ENCODE data around the gene TMEM95.

The TMEM95 gene

DNA sequence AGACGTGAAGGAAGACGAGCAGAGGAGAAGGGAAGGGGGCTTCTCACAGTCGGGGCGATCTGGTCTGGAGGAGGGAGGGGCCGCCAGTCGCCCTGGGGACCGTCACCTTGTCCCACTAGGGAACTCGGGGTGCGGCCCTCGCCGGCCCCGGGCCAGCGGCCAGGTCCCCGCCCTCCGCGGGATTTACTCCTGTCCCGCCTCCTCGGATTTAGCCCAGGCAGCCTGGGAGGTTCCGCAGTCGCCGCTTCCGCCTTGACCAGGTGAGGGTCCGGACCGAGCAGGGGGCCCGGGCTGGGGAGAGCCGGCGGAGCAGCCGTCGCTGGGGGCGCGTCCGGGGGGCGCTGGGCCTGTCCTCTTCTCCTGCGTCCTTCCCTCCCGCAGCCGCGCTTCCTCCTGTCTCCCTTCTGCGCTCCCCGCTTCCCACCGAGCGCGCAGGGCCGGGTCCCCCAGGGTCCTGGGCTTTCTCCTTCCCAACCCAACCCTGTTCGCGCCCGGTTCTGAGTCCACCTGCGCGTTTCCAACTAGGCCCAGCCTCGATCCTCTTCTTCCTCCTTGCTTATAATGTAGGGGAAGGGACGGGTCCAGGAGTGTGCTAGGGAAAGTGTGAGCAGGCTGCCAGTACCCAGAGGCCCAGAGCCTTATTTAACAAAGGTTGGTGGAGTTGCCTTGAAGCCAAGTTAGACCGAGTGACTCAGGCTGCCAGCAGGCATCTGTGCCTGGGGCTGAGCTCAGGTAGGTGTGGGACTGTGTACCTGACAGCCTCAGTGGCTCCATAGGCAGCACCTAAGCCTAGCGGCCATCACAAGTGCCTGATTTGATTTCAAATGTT, 26.1 kb downstream of the TMEM95 start, which contains the start of gene TNK1:
Gene TNK1 (plus strand): TSS at position 235 of the 829 bp plus-strand sequence. CDS start 1,838 bp downstream, outside the sequence.
- DNase-seq, result no peak

- DNase-seq, result no peak
Measured at GRCh38 chr17:7382901-7383300, 27.9 kb downstream of the TMEM95 start.

- no peak for DNase-seq
Measured at GRCh38 chr17:7383371-7383741, 28.4 kb downstream of the TMEM95 start.

- DNase-seq, result peak; percentile 82
Measured at GRCh38 chr17:7383742-7384488, 29.0 kb downstream of the TMEM95 start.

GRCh38 chr17:7384489-7385081, 29.6 kb downstream of the TMEM95 start:
- DNase-seq, result no peak

DNA sequence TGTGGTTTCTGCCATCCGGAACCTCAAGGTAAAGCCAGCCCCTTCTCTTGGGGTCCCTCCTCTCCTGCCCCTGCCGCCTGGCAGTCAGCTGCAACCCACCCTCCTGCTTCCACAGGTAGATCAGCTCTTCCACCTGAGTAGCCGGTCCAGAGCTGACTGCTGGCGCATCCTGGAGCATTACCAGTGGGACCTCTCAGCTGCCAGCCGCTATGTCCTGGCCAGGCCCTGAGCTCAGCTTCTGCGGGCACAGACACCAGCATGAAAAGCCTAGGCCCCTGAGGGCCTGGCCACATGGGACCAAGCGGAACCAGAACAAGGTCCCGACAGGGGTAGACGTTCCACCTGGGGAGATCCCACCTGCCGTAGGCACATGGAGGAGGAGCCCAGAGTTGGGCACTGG, 33.9 kb downstream of the TMEM95 start:
- no peak for DNase-seq

- no peak for DNase-seq
Measured at GRCh38 chr17:7389924-7390910, 35.3 kb downstream of the TMEM95 start.

DNA sequence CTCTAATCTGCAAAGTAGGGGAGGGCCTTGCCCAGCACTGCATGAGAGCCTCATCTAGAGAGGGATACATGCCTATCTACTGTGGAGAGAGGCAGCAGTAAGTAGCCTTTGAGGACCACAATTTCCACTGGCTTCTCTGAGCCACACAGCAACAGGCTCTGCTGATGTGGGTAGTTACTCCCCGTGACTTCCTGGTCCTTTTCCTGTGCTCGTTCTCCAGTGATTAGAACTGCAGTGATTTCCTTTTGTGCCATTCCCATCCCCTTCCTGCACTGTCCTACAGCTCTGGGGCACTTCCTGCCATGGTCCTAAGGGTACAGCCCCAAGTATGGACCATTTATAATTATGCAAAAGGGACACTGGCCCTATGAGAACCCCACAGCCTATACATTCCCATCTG, 36.4 kb downstream of the TMEM95 start:
- DNase-seq, result no peak

- DNase-seq, result no peak
Measured at GRCh38 chr17:7392696-7393612, 38.0 kb downstream of the TMEM95 start.

DNA sequence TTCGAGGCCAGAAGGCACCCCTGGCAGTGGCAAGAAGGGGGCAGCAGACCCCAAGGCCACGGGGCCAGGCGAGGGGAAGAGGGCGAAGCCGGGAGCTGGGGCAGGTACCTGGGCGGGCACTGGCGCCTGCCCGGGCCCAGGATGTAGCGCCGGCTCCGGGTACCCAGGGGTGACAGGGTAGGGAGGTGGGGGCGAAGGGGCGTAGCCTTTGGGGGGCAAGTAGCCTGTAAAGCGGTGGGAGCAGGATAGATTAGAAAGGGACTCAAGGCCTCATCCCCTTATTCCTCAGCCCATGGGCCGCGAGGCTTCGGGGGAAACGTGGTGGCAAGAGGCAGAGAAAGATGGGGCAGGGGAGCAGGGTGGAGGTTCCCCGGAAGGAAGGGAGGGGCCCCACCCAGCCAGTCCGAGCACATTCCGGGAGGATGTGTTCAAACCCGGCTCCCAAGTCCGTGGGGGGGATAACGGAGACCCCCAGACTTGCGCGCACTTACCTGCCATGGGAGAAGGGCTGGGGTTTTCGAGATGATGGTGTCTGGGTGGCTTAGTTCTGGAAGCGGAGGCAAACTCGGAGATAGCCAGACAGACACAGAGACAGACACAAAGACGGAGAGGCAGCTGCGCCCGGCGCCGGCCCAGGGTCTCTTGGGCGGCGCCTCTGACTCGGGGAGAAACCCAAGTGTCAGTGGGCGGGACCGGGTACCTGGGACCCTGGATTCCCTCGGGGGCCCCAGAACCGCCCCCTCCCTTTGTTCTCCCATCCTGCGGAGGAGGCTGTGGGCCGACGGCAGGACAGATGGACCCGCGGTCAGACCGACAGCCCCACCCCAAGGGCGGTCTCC, 38.9 kb downstream of the TMEM95 start:
- DNase-seq, result peak; percentile 54

- peak; percentile 90 for DNase-seq
Measured at GRCh38 chr17:7394452-7395191, 39.7 kb downstream of the TMEM95 start, which contains the start of gene PLSCR3. PLSCR3 (minus strand) TSS chr17:7394525; CDS start chr17:7394110, 415 bp downstream.

DNA sequence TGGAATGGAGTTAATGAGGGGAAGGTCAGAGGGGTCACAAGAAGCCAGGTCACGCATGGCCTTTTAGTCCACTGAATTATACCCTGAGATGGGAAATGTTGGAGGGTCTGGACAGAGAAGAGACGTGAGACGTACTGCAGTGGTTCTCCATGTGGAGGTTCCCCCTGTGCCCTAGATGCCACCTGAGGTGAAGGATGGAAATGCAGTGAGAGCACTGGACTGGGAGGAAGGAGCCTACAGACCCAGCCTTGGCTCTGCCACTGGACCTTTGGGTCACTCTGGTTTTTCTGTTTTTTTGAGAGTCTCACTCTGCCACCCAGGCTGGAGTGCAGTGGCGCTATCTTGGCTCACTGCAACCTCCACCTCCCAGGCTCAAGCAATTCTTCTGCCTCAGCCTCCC, 41.2 kb downstream of the TMEM95 start:
- DNase-seq, result no peak

DNA sequence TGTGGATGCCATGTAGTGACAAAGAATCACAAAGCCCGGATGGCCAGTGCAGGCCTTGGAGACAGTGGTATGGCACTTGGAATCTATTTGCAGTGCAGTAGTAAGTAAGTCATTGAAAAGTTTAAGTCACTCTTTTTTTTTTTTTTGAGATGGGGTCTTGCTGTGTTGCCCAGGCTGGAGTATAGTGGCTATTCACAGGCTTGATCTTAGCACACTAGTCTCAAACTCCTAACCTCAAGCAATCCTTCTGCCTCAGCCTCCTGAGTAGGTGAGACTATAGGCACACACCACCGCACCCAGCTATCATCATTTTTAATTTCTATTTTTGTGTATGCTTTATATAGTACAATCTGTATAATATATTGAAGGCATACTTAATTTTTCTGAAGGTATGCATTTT, 43.7 kb downstream of the TMEM95 start:
- no peak for DNase-seq

GRCh38 chr17:7403043-7403726, 48.2 kb downstream of the TMEM95 start:
- DNase-seq, result peak; percentile 25

DNA sequence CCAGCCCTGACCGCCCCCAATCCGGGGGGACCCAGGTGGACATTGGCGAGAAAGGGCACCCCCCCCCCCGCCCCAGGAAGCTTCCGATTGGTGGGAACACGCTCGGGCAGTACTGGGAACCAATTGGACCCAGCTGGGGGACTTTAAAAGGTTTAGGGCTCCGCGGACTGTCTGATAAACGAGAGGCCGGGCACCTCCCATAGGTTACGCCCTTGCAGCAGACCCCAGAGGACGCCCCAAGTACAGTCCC, 48.7 kb downstream of the TMEM95 start:
- no peak for DNase-seq

- peak; percentile 97 for DNase-seq
Measured at GRCh38 chr17:7403977-7404736, 49.2 kb downstream of the TMEM95 start, which contains the start of gene TMEM256. TMEM256 (minus strand) TSS chr17:7404097; CDS start chr17:7404084, 13 bp downstream.

- no peak for DNase-seq
Measured at GRCh38 chr17:7404737-7405349, 49.9 kb downstream of the TMEM95 start.
